HL-60/S4 (cell line): ENCODE data around the gene ABCC8.

ENCODE experiments used
- in situ Hi-C: fragments of 300-500 bp; cut with MboI; formaldehyde crosslinking; loops from 2 replicates; pipeline ENCODE4 v1.14.3; 2022; ENCODE audit warnings: low sequenced_read_pairs

The ABCC8 gene

DNA sequence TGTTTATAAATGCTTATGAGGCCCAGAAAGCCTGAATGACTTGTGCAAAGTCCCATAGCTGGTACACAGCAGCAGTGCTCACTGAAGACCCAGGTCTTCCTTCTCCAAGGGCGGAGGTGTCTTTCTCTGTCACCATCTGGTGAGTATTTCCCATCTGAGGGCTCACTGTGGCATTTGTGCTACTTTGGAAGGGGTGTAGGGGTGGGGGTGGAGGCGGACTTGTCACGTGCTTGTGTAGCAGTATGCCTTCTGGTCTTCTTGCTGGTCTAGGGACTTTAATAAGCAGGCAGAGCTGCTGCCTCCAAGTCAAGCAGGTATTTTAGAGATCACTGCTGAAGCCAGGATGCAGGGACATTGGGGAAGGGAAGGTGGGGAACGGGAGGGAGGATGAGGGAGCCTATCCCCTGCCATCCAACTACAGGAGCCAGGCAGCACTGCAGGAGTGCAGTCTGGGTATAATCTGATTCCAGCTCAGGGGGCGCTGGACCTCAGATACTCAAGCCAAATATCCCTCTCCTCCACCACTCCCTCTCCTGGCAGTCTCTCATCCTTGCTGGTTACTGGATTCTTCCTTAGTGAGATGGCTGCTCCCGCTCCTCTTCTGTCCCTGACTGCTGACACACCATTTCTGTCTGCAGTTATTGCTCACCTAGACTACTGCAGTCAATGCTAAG, 3.4 kb downstream of the ABCC8 start:
- in situ Hi-C loops: no loop called here

DNA sequence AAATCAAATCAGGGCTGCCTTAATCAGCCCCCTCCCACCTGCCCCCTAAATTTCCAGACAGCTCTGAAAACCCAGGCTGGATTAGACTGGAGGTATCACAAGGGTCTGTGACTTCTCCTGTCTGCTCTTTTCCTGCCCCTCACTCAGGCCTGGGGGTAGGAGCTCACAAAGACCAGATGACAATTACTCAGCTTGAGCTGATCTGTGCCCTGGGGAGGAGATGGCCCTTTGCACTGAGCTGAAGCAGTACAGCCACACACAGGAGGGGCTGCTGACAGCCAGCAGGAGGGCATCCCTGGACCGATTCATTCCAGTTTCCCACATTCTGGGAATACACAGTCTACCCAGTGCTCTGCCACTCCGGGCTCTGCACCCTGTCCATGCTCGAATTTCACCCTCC, 4.2 kb downstream of the ABCC8 start:
- in situ Hi-C loops: no loop called here

DNA sequence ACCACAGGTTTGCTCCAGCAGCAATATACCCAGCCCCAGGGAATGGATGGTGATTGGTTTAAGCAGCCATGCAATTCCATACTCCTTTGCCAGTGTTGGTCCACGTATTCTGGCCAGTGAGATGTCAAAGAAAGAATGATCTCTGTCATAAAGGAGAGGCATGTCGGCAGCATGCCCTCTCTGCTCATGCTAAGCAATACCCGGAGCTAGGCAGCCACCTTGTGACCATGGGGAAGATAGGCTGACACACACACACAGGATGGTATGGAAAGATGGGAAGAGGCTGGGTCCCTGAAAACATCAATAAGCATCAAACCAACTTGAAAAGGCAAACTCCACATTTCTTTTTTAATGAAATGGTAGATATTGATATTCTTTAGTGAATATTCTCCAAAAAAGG, 5.1 kb downstream of the ABCC8 start:
- in situ Hi-C loops: no loop called here

DNA sequence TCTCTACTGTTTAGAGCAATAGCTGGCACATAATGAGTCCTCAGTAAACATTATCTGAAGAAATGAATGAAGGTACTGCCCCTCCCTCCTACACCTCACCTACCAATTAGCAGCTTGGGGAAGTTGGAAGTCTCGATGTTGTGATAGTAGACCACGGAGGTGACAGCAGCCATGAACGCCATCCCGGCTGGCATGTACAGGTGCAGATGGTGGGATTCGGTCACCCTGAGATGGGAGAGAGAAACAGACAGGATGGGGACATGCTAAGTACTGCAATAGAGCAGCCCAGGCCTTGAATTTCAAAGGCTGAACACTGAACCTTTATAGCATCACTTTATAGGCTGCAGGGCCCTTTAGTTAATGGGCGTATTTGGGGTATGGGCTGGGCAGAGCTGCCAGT, 6.6 kb downstream of the ABCC8 start:
- in situ Hi-C loops: no loop called here

DNA sequence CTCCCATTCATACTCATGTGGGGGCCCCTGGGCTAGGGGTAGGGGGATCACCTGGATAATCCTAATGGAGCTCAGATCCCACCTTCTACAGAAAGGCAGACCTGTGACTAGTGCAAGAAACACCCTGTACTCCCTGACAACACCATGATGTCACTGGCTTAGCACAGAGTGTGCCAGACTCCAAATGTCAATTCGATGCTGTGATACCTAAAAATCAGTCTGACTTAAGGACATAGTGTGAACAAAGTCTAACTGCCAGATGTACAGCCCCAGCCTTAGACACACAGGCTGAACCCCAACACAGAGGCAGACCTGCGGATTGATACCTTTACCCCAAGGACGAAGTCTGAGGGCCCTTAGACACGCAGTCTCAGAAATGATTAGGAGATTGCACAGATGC, 8.5 kb downstream of the ABCC8 start:
- in situ Hi-C loops: no loop called here

DNA sequence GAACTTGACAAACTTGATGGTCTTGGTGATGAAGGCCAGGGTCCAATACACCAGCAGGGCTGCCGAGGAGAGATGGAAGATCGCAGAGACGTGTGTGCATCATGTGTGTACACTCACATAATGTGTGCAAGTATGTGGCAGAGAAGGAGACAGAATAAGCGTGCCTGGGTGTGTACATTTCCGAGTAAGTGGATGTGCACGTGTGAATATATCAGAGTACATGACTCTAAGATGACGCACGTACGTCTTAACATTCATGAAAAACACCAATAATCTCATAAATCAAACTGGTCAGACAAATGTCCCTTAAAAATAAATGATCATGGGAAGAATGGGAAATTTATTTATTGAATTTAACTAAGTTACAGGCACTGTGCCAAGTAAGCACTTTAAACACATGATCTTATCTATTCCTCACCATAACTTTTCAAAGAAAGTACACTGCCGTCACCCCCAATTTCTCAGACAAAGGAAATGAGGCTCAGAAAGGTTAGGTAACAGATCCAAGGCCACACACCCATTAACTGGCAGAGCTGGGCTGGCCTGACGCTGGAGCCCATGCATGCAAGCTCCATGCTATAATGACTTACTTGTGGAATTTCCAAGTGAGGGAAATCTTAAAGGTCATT, 13.0 kb downstream of the ABCC8 start:
- in situ Hi-C loops: no loop called here

DNA sequence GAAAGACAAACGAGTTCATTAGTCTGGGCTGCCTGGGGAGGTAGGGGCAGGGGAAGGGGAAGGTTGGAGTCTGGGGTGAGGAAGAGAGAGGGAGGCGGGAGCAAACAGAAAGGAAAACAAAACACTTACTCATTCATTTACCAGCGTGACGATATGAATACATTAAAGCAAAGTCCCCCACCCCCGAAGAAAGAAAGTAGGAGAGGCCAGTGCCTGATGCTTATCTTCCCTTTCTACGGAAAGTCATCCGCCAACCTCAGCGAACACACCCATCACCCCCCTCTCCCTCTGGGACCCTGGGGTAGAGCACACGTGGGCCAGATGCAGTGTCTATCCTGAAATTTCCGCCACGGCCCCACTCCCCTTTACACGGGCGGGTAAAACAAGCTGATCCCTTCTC, 13.7 kb downstream of the ABCC8 start:
- in situ Hi-C loops: no loop called here

DNA sequence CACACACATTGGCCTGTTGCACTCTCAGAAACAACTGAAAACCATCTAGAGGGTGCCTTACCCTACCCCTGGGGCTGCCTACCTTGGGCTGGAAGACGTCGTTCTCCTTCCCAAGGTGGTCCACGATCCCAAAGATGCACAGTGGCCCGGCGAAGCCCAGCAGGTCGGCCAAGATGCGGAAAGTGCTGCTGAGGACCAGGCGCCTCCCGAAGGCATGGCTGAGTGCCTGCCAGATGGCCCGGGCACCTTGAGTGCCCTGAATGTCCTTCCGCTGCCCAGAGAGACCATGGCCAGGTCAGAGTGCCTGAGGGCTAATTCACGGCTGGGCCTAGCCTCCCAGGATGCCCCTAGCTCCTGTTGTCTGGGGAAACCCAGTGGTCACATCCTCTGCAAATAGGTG, 16.2 kb downstream of the ABCC8 start:
- in situ Hi-C loops: no loop called here

DNA sequence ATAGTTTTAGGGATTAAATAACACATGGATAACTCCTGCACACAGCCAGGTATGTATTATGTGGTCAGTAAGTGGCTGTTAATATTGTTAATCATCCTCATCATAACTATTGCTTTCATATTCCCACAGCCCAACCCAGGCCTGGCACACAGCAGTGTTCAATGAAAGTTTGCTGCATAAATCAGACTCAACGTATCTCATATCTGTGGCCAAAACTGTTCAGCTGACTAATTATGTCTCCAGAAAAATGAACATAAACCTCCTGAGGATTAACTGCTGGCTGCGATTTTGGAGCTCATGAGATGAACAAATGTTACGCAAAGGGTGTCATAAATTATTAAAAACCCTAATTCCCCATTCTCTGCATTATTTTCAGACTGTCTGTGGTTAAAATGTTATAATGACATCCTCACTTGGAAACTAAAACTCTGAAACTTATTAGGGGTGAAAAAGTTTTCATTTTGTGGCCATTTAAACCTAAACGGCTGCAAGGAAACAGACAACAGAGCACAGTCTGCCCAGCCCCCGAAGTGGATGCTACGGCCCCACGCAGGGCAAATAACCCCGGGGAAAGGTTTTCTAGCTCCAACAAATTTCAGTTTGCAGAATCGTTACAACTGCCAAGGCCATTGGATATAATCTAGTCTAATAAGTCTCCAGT, 17.3 kb downstream of the ABCC8 start:
- in situ Hi-C loops: no loop called here

DNA sequence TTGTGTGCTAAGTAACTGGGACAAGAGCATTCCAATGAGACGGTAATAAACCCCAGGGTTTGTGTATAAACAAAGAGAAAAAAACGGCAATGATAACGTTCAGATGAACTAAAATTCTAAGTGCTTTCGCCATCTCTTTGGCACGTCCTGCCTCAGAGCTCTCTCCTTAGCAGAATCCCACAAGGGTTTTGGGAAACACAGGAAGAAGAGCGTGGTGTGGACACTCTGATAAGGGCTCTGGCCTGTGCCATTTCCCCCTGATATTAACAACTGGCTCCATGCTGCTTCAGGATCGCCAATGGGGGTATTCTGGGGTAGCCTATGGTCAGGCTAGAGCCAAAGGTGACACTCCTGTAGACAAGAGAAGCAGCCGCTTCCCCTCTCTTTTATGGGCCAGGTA, 18.4 kb downstream of the ABCC8 start:
- in situ Hi-C loops: no loop called here

DNA sequence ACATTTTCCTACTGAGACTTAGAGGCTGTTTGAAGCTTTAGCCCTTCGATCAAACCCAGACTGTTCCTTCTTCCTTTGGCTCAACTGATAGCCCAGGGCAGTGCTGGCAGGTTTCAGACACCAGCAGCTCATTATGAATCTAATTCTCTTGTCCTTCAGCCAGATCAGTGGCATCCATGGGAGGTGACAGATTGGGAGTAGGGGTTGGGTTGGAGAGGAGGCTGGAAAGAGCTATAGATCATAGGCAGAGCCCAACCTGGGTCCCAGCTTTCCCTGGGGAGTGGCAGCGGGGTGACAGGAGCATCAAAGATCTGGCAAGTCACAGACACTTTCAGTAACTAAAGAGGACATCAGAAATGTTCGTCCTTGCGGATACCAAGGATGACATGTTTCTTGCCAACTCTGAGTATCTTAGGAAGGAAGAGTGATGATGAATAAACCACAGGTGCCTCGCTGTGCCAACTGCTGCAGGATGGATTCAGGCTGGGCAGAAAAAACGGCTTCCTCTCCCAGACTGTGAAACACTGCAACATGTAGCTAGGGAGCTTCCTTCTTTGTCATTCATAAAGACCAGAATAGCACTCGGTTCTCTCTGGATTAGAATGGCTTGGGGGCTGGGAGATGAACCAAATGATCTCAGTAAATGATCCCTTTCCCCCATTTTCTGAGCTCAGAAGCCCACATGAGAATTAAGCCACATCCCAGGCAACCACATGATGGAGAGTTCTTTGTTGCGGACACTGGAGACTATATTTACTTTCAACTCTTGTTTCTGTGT, 19.1 kb downstream of the ABCC8 start:
- in situ Hi-C loops: no loop called here

DNA sequence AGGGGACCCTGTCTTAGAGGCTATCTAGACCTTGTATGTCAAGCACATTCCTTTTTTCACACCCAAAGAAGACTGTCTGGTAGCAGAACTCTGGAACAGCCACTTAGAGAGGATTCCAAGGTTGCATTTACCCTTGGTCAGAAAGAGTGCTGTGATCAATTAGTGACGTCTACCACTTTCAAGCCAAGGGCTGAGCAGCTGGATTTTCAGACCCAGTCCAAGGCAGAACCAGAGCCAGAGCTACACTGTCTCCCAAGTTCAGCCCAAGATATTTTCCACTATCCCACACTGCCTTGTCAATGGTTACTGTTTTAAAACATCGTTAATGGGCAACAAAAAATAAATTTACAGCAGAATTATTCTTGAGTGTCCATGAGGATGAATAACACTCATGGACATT, 24.0 kb downstream of the ABCC8 start:
- in situ Hi-C loops: no loop called here

DNA sequence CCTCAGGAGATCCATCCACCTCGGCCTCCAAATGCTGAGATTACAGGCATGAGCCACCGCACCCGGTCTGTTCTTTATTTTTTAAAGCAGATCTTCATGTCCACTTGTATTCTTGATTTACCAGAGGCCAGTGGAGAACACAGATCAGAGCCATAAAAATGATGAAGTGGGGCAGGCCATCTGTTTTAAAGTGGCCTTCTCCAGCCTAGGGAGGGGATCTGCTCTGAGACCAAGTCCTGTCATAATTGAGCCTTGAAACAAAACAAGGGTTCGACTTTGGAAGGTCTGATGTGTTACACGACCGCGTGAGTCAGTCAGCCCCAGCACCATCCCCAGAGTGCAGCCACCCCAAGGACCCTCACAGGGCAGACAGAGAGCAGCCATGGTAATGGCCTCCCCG, 27.5 kb downstream of the ABCC8 start:
- in situ Hi-C loops: no loop called here

DNA sequence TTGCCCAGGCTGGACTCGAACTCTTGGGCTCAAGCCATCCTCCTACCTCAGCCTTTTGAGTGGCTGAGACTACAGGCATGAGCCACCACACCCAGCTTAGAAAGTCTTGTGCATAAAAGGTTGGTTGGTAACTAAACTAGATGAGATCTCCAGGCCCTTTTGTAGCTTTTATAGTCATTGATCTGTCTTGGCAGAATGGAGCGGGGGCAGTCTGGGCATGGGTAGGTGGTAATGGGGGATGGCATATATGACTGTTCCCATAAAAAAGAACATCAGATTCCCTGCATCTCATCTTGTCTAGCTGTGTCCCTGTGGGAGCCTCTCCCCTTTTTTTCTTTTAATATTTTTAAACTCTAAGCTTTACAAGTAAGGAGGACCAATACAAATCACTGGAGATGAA, 30.2 kb downstream of the ABCC8 start:
- in situ Hi-C loops: no loop called here

DNA sequence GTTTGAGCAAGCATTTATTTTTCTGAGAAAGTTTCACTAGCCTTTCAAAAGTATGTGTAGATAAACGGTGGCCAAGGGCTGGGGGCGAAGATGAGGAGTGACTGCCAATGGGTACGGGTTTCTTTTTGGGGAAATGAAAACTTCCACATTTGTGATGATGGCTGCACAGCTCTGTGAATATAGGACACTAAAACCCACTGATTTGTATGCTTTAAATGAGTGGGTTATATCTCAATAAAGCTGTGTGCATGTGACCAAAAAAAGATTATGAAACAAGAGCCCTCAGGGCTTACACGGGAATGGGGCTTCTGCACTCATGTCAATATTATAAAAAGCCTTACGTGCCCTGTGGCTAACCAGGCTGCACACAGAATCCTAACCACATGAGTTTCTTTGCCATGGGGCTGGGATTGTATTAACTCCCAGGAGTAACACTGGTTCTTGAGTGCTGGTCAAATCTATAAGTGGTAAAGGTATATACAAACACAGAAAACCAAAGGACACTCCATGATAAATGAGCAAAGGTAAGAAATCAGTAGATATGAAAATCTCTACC, 31.3 kb downstream of the ABCC8 start:
- in situ Hi-C loops: no loop called here

DNA sequence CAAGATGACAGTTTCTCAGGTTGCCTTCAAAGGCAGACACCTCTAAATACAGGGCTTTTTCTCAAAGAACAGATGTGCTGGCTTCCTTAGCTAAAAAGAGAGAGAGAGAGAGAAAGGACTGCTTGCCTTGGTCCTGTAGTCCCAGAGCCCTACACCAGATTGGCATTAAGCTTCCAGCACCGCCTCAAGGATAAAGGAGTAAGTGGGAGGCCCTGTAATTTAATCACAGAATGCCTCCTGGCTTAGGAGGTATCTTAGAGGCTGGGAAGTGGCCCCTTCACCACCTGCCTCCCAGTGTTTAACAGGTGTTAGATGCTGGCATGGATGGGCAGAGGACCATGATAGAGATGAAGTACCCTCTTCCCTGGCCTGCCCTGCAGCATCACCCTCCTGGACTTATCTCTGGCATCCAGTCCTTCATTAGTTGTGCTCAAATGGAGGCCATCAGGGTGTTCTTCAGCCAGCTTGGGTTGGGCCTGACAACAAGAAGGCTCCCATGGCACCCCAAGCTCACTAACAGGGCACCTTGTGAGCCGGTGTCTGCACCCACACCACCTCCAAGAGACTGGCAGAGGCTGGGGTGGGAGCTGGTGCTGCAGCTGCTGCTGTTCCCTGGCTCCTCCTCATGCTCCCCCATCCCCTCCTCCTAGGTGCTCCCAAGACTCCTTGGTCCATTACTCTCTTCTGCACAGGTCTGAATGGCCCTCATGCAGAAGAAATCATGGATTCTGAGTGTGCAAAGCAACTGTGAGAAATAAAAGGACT, 32.5 kb downstream of the ABCC8 start:
- in situ Hi-C loops: no loop called here

DNA sequence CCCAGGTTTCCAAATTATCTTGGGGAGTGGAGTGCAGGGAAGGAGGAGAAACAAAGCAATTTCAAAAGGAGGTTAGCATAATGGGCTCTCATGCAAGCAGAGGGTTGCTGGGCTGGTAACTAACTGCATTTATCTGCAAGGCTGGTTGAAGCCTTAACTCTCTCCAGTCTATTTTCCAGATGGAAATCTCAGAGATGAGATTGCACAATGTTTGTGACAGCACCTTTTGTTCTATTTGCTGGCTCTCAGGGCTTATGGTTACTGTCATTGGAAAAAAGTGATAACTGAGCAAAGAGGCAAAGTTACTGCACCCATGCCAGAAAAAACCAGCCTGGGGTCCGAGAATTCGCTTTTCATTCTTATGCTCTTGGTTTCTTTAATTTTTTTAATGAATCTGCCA, 33.2 kb downstream of the ABCC8 start:
- in situ Hi-C loops: no loop called here

DNA sequence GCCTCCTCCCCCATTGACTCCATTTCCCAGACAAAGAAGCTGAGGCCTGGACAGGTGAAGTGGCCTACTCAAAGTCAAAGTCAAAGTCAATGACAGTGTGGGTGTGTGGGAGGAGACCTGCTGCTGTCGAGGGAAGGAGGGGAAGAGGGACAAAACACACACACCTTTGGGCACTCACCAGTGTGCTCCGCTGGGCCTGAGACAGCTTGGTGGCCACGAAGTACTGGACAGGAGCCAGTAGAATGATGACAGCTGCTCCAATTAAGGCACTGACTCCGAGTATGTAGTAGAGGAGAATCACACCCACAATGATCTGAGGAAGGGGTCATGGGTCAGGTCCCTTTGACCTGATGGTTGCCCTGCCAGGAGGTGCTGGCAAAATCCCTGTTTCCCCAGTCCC, 33.6 kb downstream of the ABCC8 start:
- in situ Hi-C loops: no loop called here

DNA sequence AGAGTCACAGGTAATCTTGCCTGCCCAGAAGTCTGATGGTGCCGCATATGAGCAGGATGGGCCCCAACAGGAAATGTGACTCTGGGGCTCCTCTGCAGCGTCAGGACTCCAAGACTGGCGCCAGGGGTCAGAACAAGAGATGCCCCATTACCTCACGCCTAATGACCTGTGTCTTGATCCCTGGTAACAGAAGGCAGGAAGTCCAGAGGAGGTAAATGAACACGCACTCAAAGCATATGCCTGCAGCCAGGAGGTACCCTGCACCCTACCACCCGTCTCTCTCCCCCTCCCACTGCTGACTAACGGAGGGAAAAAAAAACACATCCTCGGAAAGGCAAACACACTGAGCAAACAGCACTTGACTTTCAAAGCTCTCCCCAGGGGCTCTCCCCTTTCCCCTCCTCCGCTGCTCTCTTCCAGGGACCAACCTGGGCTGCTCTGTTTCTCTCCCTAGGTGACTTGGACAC, 37.3 kb downstream of the ABCC8 start:
- in situ Hi-C loops: no loop called here

DNA sequence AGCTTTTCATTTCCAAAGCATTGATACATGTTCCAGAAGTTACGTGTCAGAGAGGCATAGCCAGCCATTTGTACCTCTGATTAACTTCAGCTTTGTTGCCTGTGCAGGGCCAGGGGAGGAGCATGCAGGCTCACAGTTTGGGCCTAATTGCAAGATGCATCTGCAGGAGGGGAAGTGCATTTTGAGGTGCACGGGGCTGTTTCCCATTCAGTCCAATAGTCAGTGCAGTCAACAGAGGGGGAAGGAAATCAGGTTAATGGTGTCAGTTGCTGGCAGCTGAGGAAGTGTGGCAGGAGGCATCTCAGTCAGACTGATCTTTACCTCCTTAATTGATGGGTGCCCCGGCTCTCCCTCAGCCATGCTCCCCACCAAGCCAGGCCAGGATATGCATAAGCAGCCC, 39.3 kb downstream of the ABCC8 start:
- in situ Hi-C loops: no loop called here

DNA sequence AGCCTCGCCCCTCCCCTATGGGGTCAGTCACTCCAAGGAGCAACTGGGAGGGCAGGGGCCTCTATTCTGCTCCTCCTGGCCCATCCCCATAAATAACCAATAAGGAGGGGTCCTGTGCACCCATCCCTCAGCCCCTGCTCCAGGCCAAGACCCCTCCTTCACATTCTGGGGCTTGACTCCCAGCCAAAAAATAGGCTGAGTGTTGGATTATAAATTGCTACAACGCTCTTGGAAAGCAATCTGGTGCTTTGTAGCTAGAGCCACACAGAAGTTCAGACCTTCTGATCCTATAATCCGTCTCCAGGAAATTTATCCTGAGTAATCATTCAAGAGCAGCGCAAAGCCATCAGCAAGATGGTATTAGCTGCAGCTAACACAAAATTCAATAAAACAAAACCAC, 42.5 kb downstream of the ABCC8 start:
- in situ Hi-C loops: no loop called here
